ENCODE measurements around the gene LIME1. TPM values are rescaled to one million over a fixed set of nuclear protein-coding genes. Genes with fewer than 3 reads are reported as not detected.

Gene LIME1
- total and polyA plus RNA-seq, 2 of the 8 experiments (the other 6 are each of a cell fraction or from before 2014, with no cell fraction given) = 4.5 to 5.9 TPM

- peak; percentile 70 for TF ChIP-seq PHF8 (conservative IDR thresholded peaks at IDR 0.05; ENCODE audit: low read depth, low read length)
- TF ChIP-seq CTBP2 (IDR thresholded peaks at IDR 0.05; ENCODE audit: borderline replicate concordance, insufficient read depth, insufficient read length, low read length) = no peak
- TF ChIP-seq BRCA1 (IDR thresholded peaks at IDR 0.05; ENCODE audit: low read depth, low read length) = no peak
- TF ChIP-seq TEAD4 (IDR thresholded peaks at IDR 0.05; ENCODE audit: low read depth, low read length) = 0 out of 2 replicates have a peak, but pooled peaks have one; percentile 18
- no peak for TF ChIP-seq MAFK (IDR thresholded peaks at IDR 0.05; ENCODE audit: low read depth, low read length)
- no peak for TF ChIP-seq KDM1A (IDR thresholded peaks at IDR 0.05; ENCODE audit: borderline replicate concordance, low read length)
- no peak for TF ChIP-seq JUND (IDR thresholded peaks at IDR 0.05; ENCODE audit: low read length)
- no peak for TF ChIP-seq RFX5 (IDR thresholded peaks at IDR 0.05; ENCODE audit: borderline replicate concordance, low read depth, low read length)
- TF ChIP-seq E2F6 (IDR thresholded peaks at IDR 0.05) = 0 out of 2 replicates have a peak, but pooled peaks have one; percentile 28
- TF ChIP-seq JUN (IDR thresholded peaks at IDR 0.05; ENCODE audit: low read depth, low read length) = no peak
- no peak for TF ChIP-seq POU5F1 (IDR thresholded peaks at IDR 0.05; ENCODE audit: low read depth, low read length)
- peak; percentile 26 for TF ChIP-seq KDM4A (IDR thresholded peaks at IDR 0.05; ENCODE audit: low read depth, low read length, severe bottlenecking)
- no peak for TF ChIP-seq EP300 (IDR thresholded peaks at IDR 0.05; ENCODE audit: borderline replicate concordance in 1 of 2, low read depth in 2 of 2, low read length in 2 of 2)
- TF ChIP-seq EGR1 (IDR thresholded peaks at IDR 0.05; ENCODE audit: borderline replicate concordance, low read depth, low read length) = 0 out of 2 replicates have a peak, but pooled peaks have one; percentile 21
- no peak for TF ChIP-seq FOSL1 (IDR thresholded peaks at IDR 0.05; ENCODE audit: insufficient read depth, low read depth, low read length)
- TF ChIP-seq, protein P1, sequence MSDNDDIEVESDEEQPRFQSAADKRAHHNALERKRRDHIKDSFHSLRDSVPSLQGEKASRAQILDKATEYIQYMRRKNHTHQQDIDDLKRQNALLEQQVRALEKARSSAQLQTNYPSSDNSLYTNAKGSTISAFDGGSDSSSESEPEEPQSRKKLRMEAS (IDR thresholded peaks at IDR 0.05) = peak; percentile 56; the same call in 1 of the 2 replicates
- TF ChIP-seq CBX5 (IDR thresholded peaks at IDR 0.05; ENCODE audit: low read depth, low read length) = no peak
- TF ChIP-seq, protein P2, sequence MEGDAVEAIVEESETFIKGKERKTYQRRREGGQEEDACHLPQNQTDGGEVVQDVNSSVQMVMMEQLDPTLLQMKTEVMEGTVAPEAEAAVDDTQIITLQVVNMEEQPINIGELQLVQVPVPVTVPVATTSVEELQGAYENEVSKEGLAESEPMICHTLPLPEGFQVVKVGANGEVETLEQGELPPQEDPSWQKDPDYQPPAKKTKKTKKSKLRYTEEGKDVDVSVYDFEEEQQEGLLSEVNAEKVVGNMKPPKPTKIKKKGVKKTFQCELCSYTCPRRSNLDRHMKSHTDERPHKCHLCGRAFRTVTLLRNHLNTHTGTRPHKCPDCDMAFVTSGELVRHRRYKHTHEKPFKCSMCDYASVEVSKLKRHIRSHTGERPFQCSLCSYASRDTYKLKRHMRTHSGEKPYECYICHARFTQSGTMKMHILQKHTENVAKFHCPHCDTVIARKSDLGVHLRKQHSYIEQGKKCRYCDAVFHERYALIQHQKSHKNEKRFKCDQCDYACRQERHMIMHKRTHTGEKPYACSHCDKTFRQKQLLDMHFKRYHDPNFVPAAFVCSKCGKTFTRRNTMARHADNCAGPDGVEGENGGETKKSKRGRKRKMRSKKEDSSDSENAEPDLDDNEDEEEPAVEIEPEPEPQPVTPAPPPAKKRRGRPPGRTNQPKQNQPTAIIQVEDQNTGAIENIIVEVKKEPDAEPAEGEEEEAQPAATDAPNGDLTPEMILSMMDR (IDR thresholded peaks at IDR 0.05; ENCODE audit: control extremely low read depth in 1 of 3, insufficient read depth in 1 of 3, low read depth in 1 of 3, low read length in 3 of 3) = no peak
- no peak for TF ChIP-seq TCF12 (IDR thresholded peaks at IDR 0.05; ENCODE audit: low read depth, low read length)
- TF ChIP-seq NANOG (IDR thresholded peaks at IDR 0.05; ENCODE audit: insufficient read depth, low read depth, low read length, poor library complexity, severe bottlenecking) = peak; percentile 44
These were observed 28.7 kb upstream of the LIME1 start, which contains the start of the genes ARFRP1 and ZGPAT (continued) for GRCh38 chr20:63707558-63708300.
